ENCODE results near the gene CD74.
"Not testable (repeated sequence)": the region's sequence is repeated elsewhere in the genome, so short reads cannot be mapped to it uniquely, and the experiment has no call there.

CD74 gene

DNA sequence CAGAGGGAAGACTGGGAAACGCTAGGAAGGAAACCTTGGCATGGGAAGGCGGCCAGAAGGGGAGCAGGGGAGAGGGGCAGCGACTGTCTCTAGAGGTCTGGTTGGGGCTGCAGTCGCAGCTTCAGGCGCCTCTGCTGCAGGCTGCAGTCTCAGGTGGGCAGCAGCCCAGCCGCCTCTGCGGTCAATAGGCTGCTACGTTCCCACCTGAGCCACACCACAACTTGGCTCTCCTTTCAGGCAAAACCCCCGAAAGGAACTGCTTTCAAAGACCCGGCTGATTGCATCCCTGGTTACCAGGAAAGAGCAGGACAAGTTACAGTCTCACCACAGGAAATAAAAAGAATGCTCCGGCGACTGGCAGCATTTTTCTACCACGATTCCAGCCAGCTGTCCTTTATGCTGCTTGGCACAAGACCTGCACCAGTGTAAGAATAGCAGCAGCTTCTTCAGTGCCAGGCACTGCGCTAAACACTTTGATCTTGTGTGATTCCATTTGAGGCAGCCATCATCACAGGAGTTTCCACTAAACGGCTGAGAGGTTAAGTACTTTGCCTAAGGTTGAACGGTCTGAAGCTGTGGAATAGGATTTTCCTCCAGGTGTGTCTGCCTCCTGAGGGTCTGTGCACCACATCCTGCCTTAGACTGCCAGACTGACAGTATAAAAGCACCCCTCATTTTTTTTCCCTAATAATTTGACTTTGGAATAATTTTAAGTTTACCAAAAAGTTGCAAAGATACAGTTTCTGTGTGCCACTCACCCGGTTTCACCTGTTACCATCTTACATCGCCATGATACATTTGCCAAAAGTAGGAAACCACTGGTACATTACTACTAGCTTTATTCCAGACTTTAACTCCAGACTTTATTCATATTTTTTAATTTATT is 29.3 kb upstream of the CD74 start:
- DNase-seq = peak in 1 of 2 experiments; percentile 39

DNA sequence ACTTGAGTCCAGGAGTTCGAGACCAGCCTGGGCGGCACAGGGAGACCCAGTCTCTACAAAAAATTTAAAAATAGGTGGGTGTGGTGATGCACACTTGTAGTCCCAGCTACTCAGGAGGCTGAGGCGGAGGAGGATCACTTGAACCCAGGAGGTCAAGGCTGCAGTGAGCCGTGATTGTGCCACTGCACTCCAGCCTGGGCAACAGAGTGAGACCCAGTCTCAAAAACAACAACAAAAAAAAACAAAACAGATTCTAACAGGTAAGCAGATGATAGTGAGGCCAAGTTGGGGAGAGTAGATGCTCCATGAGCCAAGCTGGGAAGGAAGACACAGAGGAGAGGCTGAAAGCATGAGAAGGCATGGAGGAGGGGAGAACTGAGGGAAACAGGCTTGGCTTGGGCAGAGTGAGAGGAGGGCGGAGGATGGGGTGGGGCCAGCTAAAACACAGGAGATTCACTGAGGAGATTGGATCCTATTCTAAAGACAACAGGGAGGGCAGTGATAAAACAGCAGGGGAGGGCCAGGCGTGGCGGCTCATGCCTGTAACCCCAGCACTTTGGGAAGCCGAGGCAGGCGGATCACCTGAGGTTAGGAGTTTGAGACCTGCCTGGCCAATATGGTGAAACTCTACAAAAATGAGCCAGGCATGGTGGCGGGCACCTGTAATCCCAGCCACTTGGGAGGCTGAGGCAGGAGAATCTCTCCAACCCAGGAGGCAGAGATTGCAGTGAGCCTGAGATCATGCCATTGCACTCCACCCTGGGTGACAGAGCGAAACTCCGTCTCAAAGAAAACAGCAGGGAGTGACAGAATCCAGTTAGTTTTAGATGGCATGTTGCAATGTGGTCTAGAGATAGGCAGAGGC is 28.5 kb upstream of the CD74 start:
- no peak for DNase-seq

DNA sequence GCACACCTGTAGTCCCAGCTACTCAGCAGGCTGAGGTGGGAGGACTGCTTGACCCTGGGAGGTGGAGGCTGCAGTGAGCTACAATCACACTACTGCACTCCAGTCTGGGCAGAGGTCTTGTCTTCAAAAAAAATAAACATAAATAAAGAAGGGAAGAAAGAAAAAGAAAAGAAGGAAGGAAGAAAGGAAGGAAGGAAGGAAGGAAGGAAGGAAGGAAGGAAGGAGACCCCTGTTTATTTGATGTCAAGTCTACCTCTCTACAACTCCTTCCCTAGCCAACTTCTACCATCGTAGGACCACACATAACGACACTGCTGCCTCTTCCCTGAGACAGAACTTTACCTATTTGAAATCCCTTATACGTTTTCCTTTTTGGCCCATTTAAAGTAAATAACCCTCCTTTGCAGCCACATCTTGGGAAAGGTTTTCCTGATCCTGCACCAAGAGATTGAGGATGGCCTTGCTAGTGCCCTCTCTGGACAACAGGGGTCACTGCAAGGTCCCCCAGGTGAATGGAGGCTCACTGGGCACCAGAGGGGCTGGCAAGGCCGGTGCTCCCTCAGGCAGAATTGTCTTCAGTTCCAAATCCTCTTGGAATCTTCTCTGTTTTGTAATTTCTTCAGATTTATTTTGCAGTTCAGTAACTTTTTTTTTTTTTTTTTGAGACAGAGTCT is 26.3 kb upstream of the CD74 start:
- peak in 1 of 2 experiments; percentile 23 for DNase-seq

DNA sequence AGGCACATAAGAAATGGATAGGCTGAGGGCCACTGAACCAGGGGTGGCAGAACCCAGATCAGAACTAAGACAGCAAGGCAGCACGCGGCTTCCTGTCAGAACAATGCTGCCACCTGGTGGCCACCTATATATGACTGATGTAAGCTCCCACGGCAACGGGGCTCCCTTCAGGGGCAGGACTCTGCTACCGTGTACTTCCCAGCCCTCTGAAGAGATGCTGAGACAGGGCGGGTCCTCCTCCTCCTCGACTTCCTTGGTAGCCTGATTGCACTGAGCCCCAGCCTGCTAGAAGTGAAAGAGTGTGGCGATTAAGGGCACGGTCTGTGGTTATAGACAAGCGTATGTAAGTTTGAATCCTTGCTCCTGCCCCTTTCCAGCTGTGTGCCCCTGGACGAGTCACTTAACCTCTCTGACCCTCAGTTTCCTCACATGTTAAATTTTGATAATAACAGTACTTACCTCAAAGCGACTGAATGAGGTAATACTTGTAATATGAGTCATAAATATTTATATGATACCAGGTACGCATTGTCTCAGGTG is 23.5 kb upstream of the CD74 start:
- DNase-seq = peak; percentile 71 to 89

DNA sequence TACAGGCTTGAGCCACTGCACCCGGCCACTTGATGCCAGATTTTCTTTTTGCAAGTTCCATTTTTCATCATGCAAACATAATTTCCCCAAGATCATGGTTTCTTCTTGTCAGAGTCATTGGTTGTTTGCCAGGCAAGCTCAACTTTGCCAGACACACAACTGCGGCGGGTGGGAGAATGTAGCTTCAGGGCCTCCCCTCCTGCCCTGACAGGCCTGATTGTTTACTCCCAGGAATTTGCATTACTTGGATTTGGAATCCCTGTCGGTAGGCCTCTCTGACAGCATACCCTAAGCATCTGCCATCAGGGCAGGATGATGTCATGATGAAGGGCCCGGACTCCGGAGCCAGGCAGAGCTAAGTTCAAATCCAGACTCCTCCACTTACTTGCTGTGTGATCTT is 21.8 kb upstream of the CD74 start:
- peak; percentile 26 to 79 for DNase-seq

DNA sequence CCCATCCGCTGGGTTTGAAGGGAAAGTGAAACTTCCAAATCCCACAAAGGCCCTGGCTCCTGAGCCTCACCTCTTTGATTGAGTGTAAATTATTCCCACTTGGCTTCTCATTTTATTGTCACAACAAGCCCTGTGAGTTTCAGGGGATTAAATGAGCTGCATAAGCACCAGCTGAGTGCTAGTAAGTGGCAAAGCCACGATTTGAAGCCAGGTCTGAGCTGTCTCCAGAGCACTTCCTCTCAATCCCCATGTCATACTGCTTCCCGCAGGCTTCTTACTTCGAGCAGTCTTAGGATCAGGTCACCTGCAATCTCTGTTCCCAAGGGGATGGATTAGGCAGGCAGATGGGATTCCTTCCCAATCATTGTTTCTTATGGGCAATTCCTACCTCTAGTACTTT is 18.9 kb upstream of the CD74 start:
- no peak for DNase-seq

DNA sequence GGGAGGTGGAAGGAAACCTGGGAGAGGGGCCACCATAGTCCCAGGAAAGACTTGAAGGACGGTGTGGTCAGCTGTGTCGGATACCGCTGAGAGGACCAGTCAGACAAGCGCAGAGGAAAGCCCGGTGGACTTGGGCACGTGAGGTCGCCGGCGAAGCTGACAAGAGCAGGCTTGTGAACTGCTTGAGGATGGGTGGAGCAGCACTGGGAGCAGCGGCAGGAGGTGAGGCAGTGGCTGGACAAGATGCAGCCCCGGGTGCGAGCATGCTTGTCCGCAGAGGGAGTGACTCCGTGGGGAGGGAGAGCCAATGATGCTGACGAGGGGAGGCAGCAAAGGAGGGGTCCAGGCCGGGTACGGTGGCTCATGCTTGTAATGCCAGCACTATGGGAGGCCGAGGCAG is 18.3 kb upstream of the CD74 start:
- DNase-seq = no peak

DNA sequence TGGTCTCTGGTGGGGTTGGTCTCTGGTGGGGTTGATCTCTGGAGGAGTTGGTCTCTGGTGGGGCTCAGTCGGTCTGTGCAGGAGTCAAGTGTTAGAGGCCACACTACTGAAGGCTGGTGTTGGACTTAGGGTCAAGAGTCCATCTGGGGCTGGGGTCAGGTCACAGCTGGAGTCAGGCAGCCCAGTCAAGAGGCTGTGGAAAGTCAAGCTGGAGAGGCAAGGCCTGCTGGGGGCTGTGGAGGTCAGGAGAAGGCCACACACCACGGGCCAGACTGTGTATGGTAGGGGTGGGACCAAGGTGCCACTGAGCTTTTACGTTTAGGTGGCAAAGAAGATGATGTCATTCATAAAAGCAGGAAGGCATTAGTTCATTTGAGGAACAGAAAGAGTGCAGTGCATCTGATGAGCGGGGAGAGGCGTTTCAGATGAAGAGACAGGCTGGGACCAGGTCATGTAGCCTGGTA is 16.7 kb upstream of the CD74 start:
- no peak for DNase-seq

DNA sequence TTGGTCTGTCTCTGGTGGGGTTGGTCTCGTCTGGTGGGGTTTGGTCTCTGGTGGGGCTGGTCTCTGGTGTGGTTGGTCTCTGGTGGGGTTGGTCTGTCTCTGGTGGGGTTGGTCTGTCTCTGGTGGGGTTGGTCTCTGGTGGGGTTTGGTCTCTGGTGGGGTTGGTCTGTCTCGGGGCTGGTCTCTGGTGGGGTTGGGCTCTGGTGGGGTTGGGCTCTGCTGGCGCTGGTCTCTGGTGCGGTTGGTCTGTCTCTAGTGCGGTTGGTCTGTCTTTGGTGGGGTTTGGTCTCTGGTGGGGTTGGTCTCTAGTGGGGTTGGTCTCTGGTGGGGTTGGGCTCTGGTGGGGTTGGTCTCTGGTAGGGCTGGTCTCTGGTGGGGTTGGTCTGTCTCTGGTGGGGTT is 16.3 kb upstream of the CD74 start:
- DNase-seq = no peak

DNA sequence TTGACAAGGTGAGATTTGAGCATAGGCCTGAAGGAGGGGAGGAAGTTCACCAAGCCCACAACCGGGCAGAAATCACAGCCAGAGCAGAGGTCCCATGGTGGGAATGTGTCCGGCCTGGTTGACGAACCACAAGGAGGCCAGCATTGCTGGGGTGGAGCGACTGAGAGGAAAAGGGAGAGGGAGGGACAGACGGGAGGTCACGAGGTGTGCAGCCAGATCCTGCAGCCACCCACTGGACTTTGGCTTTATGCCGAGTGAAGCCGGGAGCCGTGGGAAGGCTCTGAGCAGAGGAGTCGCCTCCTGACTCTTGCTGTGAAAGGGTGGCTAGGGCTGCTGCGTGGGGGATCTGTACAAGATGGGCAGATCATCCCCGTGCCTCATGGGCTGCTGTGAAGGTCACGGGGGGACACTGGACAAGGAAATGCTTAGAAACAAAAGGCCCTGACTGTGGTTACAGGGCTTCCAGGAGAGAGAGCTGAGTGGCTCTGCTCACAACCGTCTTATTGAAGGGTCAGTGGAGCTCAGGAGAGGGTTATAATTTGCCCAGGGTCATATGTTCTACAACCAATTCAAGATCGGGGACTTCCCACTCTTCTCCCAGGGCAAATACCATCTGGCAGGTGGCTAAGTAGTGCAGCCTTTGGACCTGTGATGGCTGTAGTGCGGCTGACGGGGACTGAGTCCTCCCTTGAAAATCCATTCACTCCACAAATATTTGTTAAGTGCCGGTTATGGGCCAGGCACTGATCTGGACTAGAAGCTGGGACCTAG is 15.6 kb upstream of the CD74 start:
- no peak for DNase-seq

DNA sequence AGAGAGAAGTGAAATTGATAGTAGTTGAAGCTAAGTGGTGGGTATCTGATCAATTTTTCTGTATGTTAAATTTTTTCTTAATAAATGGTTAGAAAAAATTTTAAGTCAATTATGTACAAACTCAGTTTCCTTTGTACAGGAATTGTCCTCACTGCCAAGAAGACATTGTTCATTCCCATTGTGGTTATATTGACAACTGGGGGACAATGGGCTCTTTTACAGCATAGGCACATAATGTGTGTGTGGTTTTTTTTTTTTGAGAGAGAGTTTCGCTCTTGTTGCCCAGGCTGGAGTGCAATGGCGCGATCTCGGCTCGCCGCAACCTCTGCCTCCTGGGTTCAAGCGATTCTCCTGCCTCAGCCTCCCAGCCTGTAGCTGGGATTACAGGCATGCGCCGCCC is 13.5 kb upstream of the CD74 start:
- not testable (repeated sequence) for DNase-seq

DNA sequence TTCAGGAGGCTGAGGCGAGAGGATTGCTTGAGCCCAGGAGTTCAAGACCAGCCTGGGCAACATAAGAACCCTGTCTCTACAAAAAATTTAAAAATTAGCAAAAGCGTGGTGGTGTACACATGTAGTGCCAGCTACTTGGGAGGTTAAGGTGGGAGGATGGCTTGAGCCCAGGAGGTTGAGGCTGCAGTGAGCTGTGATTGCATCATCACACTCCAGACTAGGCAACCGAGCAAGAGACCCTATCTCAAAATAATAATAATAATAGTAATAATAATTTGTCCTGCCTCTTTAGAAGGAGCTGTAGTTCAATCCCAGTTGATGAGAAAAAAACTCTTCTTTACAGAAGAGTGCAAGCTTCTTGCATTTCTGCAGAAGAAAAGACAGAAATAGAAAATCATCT is 10.0 kb upstream of the CD74 start:
- DNase-seq = no peak

DNA sequence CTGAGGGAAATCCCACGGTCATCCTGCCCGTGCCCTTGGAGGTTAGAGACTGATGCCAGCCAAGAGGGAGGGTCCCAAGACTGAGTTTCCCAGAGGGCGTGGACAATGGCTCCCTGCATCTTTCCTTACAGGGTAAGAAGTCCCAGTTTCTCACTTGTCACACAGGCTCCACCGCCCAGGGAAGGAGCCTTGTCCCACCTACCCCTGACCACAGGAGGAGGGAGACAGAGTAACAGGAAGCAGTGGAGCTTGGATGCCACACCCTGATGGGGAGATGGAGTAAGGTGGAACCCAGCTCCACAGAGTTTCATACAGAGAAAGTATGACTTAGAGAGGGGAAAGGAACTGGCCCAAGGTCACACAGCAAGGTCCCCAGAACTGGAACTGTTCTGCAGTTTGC is 9.4 kb upstream of the CD74 start:
- DNase-seq = no peak

DNA sequence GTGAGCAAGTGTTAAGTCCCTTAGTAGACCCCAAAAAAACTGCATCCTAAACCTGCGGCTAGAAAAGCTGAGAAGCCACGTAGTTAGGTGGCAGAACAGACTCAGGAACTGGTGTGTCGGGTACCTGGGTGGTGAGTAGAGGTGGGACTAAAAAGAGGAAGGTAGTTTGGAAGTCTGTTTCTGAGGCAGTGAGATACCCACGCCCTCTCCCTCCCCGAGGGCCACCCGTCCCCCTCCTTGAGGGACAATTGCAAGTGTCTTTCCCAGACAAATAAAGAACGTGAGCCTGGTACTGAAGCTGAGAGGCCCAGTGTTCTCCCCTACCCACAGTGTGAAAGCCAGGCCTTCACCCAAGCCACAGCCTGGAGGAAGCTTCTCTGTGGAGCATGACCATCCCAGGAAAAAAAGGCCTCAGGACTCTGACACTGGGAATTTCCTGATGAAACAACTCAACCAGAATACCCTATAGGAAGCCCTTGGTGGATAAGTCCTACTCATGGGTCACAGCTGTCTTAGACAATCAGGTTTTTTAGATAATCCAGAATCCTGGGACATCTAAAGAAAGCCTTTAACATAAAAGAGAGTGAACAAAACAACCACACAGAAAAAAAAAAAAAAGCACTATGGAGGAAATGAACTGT is 7.0 kb upstream of the CD74 start:
- DNase-seq = no peak

DNA sequence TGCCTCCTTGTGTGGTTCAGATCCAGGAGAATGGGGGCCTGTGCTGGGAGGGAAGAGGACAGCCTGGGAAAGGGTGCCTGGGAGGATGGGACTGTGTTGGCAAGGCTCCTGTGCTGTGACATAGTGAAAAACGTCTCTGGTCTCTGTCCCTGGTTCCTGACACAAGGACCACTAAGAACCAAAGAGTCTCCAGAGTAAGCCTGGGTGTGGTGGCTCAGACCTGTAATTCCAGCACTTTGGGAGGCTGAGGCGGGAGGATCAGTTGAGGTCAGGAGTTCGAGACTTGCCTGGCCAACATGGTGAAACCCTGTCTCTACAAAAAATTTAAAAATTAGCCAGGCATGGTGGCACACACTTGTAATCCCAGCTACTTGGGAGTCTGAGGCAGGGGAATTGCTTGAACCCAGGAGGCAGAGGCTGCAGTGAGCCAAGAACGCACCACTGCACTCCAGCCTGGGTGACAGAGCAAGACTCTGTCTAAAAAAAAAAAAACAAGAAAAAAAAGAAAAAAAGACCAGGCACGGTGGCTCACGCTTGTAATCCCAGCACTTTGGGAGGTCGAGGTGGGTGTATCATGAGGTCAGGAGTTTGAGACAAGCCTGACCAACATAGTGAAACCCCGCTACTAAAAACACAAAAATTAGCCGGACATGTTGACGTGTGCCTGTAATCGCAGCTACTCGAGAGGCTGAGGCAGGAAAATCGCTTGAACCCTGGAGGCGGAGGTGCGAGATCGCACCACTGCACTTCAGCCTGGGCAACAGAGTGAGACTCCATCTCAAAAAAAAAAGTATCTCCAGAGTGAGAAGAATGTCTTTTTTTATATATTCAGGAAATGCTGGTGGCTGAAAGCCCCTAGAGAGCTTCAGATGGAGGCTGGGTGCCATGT is 1.4 kb upstream of the CD74 start:
- not testable (repeated sequence) for DNase-seq

DNA sequence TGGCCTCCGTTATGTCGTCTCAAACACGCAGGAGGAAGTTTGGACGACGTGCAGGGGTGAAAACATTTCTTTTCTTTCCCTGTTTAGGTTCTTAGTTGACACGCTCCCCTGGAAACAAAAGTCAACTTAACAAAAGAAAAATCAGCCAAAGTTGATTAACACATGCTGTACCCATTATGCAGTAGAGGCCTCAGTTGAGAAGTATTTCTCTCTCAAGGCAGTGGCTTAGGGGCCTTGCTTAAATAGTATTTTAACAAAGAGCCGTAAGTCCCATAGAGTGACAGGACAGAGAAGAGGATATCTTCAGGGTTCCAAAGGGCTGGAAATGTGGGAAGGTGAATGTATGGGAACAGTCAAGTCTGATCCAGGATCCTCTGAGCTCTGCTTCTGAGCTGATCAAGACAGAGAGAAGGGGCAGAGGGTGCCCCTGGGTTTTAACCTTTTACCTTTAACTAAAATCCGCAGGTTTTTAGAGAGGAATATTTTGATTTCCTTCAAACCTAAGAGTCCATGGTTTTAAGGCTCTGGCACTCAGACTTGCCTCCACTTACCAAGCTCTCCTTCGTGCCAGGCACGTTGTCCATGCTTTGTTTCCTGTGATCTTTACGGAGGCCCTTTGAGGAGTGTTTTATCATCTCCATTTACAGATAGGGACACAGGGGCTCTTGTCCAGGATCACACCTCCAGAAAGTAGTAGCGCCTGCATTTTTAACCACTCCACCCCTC is 629 bp upstream of the CD74 start:
- no peak for DNase-seq

DNA sequence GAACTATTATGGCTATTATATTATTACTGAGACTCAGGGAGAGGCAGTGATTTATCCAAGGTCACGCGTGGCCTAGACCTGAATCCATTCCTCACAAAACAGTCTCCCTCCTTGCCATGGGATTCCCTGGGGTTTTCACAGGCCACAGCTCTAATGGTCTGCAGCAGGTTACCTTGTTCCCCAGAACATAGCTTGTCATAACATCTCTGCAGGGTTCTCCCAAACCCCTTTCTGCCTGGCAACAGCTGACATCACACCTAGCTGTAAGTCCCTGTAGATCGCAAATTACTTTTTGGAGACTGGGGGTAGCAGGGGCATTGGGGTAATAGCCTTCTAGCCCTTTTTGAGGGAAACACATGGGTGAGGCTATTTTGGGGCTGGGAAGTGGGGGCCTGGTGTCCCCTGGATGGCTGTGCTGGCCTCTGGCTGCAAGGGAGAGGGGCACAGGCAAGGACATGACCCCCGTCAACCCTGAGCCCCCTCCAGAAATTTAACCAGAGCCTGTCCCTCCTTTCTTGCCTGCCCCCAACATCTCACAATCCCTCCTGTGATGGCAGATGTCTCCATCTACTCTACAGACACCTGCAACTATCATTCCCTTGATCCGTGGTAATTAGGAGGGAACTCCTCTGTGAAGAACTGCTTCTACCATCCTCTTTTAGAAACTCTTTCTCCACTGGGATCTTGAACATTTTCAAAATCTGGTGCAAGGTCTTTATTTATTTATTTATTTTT is 1.3 kb downstream of the CD74 start:
- peak in 1 of 2 experiments; percentile 7 for DNase-seq

DNA sequence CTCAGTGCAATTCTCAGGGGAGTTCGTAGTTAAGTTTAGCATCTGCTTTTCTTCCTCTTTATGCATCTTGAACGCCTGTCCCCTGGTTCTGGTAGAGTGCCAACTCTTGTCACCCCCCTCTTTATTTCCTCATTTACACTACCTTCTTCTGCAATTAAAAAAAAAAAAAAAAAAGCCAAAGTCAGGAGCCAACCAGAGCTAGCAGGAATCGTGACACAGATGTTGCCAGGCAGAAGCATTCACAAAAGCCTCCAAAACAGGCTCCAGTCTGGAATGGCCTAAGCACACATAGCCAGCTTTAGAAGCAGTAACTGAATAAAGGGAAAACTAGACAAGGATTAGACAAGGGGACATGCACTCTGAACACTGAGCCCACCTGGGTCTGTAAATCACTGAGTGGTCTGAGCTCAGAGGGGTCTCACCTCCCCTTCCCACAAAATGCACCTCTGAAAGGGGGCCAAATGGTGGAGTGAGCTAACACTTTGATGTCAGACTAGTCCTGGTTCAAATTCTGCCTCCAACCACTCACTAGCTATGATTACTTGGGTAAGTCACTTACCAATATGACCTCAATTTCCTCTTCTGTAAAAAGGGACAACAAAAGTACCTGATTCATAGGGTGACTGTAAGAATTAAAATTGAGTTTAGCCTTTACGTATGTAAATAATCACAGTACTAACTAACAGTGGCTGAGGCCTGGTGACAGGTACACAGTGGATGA is 2.0 kb downstream of the CD74 start:
- peak; percentile 72 to 75 for DNase-seq

Data from NCI-H446 (cell line).